Measurements from ENCODE around the gene KIT.

DNA sequence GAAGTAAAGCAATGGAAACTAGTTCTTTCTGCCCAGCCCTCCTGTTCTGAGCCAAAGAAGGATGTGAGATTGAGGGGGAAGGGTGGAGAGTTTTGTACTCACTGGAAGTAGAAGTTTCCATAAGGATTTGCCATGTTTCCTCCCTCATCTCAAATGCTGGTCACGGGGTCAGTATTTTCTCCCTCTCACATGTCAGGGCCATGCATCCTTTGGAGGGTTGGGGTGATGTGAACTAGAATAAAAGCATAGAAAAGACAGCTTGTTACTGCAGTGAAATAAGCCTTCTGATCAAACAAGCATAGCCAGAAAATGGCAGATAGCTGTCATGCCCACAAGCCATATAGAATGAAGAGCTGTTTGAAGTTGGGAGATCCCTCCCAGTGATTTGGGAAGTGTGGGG lies 79.7 kb downstream of the KIT start:
- TF ChIP-seq, protein P1, sequence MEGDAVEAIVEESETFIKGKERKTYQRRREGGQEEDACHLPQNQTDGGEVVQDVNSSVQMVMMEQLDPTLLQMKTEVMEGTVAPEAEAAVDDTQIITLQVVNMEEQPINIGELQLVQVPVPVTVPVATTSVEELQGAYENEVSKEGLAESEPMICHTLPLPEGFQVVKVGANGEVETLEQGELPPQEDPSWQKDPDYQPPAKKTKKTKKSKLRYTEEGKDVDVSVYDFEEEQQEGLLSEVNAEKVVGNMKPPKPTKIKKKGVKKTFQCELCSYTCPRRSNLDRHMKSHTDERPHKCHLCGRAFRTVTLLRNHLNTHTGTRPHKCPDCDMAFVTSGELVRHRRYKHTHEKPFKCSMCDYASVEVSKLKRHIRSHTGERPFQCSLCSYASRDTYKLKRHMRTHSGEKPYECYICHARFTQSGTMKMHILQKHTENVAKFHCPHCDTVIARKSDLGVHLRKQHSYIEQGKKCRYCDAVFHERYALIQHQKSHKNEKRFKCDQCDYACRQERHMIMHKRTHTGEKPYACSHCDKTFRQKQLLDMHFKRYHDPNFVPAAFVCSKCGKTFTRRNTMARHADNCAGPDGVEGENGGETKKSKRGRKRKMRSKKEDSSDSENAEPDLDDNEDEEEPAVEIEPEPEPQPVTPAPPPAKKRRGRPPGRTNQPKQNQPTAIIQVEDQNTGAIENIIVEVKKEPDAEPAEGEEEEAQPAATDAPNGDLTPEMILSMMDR (conservative IDR thresholded peaks at IDR 0.05; ENCODE audit: low read length) = no peak
- TF ChIP-seq EZH2phosphoT487 (IDR thresholded peaks at IDR 0.05; ENCODE audit: borderline replicate concordance) = no peak

Data from Loucy (cell line).